ENCODE results near the gene HOXC5.
"Not testable (repeated sequence)": the region's sequence is repeated elsewhere in the genome, so short reads cannot be mapped to it uniquely, and the experiment has no call there.

HOXC5 gene

DNA sequence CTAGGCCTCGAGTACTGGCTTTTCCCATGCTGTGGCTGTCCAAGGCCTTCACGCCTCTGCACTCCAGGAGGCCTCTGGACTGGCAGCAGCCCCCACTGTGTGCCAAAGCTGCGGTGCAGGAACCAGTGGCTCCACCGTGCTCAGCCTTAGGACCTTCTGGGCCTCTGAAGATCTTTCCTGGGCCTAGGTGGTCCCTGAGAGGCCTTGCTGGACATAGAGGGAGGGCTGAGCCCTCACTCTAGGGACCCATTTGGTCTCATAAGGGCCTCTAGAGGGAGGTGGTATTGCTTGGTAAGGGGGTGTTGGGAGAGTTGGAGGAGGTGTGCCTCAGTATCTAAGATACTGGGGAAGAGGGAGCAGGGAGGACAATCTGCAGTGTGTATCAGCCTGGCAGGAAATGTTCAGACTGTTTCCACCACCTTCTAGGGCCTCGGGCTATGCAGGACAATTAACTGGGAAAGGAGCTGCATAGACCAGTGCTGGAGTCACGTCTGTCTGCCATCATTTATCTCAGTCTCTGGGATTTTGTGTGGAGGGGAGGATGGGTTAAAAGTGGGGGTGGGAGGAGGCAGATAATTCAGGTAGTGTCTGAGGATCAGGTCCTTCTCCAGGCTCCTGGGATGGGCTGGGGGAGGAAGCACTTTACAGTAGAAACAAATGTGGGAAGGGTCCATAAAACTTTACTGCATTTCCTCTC, 2.9 kb downstream of the HOXC5 start:
- DNase-seq: no peak

DNA sequence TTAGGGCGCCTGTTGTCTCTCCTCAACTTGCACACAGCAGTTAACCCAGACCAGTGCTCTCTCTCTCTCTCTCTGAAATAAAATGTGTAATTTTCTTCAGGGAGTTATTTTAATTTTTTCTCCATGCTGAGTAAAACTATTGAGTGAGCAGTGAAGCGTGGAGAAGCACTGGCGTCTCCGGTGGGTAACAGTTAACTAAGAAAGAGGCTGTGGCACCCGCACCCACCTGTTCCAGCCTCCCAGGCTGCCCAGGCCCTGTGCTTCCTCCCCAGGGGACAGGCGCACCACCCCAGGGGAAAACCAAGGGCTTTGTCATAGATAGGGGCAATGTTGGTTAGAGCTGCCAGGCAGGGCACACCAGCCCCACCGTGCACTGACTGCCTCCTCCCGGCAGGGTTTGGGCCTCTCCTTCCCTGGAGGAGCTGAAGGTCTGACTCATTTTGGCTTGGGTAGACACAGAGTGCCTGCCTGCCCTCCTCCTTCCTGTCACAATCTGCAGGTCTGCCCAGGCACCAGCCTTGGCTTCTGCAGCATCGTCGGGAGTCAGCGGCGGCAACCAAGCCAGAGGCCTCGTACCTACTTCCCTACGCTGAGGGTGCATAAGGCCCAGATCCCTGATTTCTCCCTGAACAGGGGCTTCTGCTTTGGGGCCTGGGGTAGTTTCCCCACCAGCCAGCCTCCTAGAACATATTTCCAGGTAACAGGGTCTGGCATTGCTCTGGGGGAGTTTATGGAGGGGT, 3.9 kb downstream of the HOXC5 start:
- no peak for DNase-seq

DNA sequence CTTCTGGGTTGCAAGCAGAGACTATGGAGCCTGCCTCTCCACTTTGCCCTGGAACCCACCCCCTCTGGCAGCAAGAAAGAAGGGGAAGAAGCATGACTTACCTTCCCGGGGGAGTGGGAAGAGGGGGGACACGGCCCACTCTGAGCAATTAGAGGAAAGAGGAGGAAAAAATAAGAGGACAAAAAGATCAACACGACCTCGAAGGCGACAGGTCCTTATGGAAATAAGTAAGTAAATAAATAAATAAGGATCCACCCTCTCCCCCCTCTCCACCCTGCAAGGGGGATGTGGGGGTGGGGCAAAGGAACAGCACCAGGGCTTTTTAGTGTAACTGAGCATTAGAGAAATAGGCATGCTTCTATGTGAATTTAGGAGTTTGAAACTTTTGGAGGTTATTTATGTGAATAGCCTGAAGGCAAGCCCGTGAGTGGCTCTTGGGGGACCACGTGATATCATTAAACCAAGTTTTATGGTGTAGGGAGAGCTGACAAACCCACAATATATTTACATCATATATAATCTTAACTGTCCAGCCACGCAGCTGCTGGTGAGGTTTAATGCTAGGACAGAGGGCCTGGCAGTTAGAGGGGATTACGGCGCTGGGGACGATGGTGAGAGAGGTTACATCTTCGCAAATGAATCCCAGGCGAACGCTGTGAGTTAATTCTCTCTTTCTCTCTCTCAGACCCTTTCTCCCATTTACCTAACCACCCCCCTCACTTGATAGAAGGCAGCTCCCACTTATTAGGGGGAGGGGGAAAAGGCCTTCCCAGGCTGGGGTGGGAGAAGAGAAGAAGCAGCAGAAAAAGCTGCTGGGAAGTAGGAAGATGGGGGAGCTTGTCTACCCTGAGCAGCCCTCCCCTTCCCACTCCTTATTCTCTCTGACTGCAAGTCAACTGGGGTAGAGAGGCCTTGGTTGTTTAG, 4.8 kb downstream of the HOXC5 start:
- no peak for DNase-seq

DNA sequence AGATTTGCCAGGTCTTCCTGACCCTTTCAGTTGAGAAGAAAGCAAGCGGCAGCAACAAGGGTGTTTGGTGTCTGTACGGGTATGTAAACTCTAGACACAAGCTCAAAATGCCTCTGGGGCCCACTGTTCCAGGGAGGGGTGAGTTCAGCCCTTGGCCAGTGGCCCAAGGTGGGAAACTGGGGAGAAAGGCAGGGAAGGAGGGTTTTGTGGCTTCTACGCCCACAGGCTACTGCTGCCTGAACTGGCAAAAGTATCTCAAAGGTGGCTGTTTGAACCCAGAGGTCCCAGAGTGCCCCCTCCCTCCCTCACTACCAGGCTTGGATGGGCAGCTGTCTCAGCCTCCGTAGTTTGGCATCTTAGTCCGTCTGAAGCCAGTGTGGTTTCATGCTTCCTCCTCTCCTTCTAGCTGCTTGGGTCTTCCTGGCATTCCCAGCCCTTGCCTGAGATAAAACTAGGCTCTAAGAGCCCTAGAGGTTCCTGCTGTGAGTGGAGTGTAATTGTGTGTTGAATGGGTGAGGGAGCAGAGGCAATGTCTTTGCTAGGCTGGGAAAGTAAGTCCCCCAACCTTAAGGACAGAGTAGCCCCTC, 5.5 kb downstream of the HOXC5 start:
- DNase-seq: no peak

DNA sequence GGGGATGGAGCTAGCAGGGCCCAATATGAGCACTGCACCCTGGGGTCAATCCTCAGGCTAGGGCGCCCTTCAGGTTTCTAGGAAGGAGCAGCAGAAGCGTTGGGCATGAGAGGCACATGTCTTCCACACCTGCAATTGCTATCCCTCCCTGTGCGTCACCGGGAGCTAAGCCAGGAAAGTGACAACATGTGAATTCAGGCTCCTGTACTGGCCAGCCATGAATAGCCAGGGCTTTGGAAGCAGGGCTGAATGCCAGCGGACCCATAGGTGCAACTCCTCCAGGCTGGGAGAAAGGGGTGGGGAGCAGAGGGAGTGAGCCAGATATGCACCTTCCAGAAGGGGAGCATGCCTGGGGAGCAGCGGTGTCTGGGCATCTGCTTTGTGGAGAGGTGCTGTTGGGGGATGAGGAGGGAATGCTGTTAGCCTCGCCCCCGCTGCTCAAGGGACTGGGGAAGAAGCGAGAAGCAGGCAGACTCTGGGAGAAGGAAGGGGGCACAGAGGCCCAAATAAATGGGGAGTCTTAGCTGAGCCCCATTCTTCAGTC, 6.1 kb downstream of the HOXC5 start:
- DNase-seq: no peak

DNA sequence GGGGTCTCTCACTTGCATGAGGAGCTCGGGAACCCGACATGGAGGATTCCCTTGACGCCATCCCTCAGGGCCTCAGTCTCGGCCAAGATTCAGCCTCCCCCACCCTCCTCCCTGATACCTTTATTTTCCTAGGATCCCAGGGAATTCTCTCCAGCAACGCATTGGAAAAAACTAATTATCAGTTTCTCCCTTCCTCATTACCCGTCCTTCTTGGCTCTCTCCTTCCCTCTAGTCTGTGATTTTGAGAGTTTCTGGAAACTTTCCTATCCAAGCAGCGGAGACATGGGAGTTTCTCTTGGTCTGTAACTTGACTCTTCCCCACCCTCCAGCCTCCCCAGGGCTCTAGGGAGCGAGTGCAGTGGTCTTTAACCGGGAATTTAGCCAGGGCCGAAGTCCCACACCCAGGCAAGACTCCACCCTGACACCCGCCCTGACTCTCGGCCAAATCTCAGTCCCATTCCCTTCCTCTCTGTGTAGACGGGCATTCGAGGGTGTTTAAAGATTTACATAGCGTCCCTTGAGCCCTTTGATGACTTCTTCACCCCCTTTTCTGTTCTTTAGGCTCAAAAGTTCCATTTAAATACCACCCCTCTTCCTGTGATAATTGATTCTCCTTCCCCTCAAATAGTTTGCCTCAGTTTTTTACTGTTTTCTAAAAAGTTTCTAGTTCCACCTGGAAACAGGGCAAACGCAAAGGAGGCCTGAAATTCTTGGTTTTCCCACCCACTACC, 6.7 kb downstream of the HOXC5 start:
- no peak for DNase-seq

DNA sequence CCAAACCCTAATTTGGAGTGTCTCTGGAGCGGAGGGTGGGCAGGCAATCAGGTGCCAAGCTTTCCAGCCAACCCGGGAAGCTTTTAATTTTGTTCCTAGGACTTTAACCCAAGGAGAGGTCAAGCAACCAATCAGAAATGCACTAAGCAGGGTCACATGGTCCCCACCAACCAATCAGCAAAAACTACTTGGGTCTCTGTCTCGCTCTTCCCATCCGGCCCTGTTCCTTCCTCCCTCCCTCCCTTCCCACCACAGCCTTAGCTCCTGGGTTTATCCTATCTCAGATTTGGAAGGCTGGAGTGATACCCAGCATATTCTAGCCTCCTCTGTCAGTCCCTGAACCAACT, 7.3 kb downstream of the HOXC5 start:
- no peak for DNase-seq

DNA sequence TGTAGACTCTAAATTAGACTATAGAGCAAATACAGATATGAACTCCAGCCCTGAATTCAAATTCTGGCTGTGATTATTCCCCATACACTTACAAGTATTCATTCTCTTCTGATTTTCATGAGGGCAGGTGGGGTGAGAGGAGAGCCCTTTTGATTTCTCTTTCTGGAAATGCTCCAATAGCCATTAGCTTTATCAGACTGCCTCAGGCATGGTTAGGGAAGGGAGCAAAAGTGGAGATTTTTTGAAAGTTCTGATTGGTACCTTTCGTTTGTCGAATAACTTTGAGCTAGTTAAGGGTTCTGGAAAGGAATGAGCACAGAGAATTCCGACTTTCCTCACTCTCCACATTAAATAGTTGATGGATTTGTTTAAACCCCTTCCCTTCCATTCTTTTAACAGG, 7.8 kb downstream of the HOXC5 start:
- no peak for DNase-seq

DNA sequence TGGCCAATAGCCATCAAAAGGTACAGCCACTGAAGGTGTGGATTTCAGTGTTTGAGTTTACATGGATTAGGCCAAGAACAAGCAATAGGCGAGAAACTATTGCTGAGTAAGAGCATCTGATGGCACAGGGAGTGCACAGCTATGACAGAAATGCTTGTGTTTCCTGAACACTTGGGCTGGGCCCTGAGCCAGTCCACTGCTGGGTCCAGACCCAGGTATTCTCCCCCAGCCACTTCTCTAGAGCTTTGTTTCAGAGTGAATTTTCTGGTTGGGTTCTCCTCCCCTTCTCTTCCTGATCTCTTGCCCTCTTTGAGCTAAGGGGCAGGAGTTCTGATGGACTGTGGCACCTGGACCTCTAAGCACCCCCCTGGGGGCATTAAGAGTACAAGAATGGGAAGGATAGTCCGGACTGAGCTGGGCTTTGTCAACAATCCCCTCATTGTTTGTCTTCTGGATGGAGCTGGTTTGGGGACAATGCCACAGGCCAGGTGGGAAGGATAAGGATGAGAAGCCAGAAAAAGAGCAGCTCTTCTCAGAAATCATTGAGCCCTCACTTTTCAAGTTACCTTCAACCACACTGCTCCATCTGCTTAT, 8.3 kb downstream of the HOXC5 start:
- no peak for DNase-seq

DNA sequence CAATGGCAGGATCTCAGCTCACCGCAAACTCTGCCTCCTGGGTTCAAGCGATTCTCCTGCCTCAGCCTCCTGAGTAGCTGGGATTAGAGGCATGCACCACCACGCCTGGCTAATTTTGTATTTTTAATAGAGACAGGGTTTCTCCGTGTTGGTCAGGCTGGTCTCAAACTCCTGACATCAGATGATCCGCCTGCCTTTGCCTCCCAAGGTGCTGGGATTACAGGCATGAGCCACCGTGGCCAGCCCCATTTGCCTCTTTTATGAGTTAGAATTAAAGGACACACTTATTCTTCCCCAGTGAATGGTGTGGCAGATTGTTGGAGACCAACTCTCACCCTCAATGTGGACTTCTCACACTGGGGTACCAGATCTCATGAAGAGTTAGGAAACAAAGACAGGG, 9.2 kb downstream of the HOXC5 start:
- not testable (repeated sequence) for DNase-seq

DNA sequence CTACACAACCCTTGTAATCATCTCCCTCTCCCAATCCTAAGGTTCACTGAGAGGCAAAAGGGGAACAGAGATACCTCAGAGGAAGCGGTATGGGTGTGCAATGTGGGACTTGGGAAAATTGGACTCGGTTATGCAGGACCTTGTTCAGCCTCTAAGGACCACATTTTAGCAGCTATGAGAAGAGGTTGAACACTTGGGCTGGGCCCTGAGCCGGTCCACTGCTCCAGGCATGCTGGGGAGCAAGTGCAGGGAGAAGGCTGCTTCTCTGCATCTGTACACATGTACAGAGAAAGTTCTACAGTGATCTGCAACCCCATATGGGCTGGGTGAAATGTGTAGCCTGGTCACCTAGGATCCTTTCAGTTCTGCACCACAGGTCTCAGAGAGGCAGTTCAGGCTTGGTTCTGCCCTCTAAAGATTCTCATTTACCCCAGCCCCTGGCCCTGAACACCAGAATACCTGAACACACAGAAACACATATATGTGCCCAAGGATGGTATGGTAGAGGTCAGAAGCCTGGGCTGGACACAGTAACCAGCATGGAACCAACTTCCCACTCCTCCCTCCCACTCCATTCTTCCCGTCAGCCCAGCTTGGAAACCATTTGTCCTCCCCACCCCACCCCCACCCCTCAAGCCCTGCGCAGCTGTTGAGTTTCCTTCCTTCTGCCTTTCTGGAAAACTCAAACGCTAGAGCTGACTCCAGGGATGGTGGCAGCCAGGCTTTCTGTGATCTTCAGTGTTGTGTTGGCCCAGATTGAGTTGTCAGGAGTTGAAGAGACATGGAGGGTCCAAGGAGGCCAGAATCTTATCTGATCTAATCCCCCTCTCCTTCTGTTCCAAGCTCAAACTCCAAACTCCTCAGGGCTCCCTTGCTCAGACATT, 10.4 kb downstream of the HOXC5 start:
- no peak for DNase-seq

DNA sequence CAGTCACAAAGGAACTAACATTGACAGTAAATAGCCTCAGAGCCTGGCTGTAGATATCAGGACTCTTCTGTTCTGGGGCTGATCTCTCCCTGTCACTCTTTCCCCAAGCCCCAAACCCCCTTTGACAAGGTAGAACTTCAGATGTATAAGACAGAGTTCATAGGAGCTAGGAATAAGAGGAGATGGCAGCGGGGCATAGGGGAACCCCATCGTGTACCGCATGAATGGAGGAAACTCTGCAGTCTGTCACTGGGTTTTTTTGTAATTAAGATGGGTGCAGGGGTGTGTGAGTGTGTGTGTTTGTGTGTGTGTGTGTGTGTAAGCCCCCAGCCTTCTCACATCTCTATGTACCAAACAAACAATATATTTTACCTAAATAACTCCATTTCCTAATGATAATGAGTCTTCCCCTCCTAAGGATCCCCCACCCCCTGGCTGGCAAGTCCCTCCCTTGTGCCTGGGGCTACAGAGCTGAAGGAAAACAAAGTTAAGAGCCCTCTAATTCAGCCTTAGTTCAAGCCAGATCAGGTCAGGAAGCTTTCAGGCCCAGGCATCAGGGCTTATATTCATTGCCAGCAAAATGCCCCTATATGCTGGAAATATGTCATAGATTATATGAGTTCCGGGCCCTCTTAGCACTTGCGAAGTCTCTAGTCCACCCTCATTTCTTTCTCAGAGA, 11.7 kb downstream of the HOXC5 start:
- DNase-seq: no peak

DNA sequence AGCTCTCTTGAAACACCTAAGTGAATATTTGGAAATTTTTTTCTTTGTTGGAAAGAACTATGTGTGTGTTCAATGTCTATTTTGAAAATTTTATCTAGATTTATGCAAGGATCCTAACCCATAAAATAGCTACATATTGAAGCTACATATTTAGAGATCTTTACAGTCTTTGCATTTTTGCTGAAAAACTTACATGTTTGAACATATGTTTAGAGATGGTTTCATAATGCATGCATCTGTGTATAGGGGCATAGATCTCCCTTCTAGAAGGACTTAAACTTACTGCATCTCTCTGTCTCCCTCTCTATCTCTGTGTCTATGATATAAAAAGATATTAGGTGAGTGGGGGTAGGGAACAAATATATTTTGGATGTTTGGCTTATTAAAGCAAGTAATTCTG, 12.6 kb downstream of the HOXC5 start:
- no peak for DNase-seq

DNA sequence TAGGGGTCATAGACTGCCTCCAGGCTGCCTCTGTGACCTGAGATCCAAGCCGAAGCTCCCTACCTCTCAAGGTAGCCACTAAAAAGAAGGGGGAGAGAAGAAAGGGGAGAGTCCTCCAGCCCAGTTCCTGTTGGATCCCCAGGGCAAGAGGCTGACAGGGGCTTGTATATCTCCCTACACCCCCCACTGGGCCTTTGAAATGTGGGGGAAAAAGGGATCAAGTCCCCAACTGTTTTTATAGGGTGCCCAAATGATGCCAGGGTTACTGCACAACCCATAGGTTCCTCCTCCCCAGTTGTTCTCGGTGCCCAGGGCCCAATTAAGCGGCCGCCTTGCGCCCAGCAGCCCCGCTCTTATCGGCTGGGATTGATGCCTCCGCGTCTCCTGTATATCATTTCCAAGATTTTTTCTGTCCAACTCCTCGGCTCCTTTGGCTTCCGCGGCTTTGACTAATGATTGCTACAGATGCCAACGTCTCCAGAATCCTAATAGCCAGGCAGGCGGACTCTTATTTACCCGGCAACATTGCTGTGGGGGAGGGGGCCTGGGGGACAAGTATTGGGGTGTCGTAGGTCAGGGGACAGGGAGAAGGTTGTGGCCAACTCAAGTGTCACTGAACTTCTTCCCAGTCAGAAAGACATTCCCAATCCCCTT, 13.1 kb downstream of the HOXC5 start:
- no peak for DNase-seq

DNA sequence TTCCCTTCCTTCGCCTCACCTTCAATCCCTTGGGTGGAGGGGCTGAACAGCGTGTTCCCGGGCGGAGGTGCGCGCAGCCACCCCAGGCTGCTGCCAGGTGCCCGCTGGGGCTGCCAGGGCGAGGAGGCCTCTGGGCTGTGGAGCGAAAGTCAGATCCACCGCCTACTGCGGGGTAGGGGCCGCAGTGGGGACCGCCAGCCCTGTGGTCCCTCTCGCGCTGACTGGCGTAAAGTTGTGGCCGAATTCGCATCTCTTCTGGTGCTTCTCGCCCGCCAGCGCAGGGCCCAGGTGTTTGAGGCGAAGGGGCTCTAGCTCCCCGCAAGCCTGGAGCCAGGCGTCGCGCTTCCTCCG, 13.9 kb downstream of the HOXC5 start:
- DNase-seq: no peak

DNA sequence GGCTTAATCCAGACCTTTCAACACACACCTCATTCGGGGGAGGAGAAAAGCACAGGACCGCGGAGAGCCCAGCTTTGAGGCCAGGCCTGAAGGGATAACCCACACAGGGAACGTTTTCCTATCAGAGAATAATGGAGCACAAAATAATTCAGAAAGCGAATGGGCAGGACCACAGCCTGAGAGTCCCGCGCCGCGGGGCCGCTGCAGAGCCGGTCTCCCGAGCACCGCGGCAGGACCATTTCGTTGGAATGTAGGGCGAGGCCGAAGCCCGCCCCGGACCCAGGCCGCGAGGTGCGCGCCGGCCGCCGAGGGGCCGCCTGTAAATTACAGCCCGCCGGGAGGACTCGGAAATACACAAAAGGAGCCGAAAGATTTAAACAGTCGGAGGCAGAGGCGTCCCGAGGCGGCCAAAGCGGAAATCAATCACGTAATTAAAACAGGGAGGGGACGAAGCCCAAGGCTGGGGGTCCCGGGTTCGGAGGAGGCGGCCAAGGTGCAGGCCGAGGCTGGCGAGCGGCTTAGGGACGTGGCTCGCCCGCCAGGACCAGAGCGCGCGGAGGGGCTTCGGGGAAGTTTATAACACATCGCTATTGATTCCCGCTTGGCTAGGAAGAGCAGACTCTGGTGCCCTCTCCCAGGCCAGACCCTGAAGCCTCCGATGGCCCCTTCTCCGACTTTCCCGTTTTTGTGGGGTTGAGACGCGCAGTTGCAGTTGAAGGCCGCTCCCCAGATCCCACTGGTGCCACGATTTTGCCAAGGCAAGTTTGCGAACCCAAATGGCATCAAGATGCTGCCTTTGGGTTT, 14.5 kb downstream of the HOXC5 start:
- no peak for DNase-seq

DNA sequence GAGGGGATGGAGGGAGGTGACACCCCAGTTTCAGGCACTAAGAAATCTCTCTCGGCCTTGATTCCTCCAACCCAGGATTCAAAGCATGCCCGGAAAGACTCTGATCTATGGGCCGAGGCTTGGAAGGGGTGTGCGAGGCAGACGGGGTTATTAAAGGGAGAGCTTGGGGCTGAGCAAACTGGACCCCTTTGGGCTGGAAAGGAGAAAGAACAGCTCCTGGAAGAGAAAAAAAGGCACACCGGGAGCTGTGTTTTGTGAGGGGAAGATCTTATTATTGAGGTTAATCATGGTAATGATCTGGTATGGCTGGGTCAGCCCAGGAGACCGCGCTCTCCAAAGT, 15.1 kb downstream of the HOXC5 start:
- DNase-seq: no peak

DNA sequence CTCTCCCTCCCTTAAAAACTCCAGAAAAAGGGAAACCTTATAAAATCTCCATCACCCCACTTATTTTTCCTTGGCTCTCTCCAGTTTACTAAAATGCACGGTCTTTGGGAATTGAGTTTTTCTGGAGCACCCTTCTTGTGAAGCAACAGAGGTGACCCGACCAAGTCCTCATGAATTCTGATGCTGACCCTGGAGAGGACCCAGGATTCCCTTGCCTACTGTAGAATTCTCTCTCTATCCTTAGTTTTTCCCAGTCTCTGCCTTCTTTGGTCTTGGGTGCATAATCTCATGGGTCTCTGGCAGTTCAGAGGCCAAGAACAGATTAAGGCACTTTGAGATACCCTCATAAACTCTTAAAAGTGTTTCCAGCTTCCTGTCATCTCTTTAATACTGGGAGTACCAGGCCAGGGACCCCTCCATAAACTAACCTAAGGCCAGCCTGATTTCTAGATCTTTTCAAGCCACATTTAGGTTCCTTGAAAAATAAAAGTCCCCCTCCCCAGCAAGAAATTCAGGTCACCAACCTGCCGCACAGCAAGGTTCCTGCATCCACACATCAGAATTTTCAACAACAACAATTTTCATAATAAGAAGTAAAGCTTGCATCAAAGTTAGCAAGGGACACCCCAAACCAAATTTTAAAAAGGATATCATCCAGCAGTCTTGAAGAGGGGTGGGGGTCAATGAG, 15.7 kb downstream of the HOXC5 start:
- no peak for DNase-seq
